ENCODE data around the gene VSIG10L2. TPM values are rescaled to one million over a fixed set of nuclear protein-coding genes. Genes with fewer than 3 reads are reported as not detected.
"Not testable (repeated sequence)": the region's sequence is repeated elsewhere in the genome, so short reads cannot be mapped to it uniquely, and the experiment has no call there.

The VSIG10L2 gene
- polyA plus RNA-seq, 1 donor: not detected

DNA sequence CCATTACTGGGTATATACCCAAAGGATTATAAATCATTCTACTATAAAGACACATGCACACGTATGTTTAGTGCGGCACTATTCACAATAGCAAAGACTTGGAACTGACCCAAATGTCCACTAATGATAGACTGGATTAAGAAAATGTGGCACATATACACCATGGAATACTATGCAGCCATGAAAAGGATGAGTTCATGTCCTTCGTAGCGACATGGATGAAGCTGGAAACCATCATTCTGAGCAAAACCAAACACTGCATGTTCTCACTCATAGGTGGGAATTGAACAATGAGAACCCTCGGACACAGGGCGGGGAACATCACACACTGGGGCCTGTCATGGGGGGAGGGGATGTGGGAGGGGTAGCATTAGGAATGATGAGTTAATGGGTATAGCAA is 40.1 kb downstream of the VSIG10L2 start:
- not testable (repeated sequence) for H3K9me3 ChIP-seq (ENCODE audit: control insufficient read depth, low read depth, low read length); H3K4me1 ChIP-seq (ENCODE audit: control insufficient read depth, insufficient read depth, low read length); H3K27ac ChIP-seq (ENCODE audit: low read length); H3K27me3 ChIP-seq (ENCODE audit: control insufficient read depth, insufficient read depth, low read length); DNase-seq; H3K36me3 ChIP-seq (ENCODE audit: control insufficient read depth, insufficient read depth, low read length); H3K4me3 ChIP-seq (ENCODE audit: low read length)
- WGBS (ENCODE audit: insufficient coverage, low lambda C conversion rate): 100% methylated on average over 2 of the region's 6 CpGs

DNA sequence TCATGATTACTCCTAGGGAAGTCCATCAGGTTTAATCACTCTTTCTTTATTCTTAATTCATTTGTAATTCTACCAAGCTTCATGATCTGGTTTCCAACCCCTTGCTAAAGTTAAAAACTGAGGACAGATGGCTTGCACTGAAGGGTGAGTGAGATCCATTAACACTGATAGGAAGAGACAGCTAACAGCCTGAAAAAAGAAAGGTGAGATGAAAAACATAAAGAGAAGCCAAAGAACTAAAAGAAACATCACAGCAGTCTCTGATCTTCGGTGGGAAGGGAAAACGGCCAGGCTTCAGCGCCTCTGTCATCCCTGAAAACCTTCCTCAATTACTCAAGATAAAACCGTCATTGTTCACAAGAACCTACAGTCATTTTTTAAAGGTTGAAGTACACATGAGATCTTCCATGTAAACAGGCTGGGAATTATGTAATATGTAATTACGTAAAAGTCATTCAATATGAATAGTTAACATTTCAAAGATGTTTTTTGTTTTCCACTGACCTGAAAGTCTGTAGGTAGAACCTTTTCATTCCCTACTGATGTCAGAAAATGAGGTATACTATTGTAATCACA is 41.3 kb downstream of the VSIG10L2 start:
- no peaks in the 10 kb centered on the region for H3K9me3 ChIP-seq (ENCODE audit: control insufficient read depth, low read depth, low read length)
- H3K36me3 ChIP-seq (ENCODE audit: control insufficient read depth, insufficient read depth, low read length): peaks cover 7% of the 10 kb centered on the region
- no peak overlapping the region for H3K27ac ChIP-seq (ENCODE audit: low read length)
- no peaks in the 10 kb centered on the region for H3K4me1 ChIP-seq (ENCODE audit: control insufficient read depth, insufficient read depth, low read length)
- no peak for DNase-seq
- H3K4me3 ChIP-seq (ENCODE audit: low read length): no peak overlapping the region
- no peaks in the 10 kb centered on the region for H3K27me3 ChIP-seq (ENCODE audit: control insufficient read depth, insufficient read depth, low read length)
- 20% methylated on average over 1 of the region's 5 CpGs for WGBS (ENCODE audit: insufficient coverage, low lambda C conversion rate)

DNA sequence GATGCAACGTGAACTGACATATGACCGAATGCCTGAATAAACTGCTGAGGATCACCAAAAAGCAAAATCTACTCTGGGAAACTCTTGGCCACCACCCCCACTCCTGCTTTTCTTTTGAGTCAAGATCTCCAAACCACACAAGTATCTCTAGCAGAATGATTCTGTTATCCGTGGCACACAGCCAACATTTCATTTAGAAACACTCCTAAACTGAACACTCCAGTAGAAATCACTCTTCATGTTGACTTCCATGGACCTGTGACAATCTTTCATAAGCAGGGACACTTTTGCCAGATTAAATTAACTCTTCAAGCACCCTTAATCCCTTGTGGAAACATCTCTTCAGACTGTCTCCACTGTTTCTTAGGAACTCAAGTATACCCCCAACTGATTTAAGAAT is 44.4 kb downstream of the VSIG10L2 start:
- Histone ChIP-seq H3K4me1 (ENCODE audit: control insufficient read depth, insufficient read depth, low read length) (no peaks in the 10 kb centered on the region), H3K9me3 (ENCODE audit: control insufficient read depth, low read depth, low read length) (no peaks in the 10 kb centered on the region), H3K27ac (ENCODE audit: low read length) (no peak overlapping the region), H3K4me3 (ENCODE audit: low read length) (no peak overlapping the region), H3K27me3 (ENCODE audit: control insufficient read depth, insufficient read depth, low read length) (no peaks in the 10 kb centered on the region), H3K36me3 (ENCODE audit: control insufficient read depth, insufficient read depth, low read length) (peaks cover 6% of the 10 kb centered on the region)
- DNase-seq: no peak
- no CpG with 5 or more reads among the region's 3 CpGs for WGBS (ENCODE audit: insufficient coverage, low lambda C conversion rate)

DNA sequence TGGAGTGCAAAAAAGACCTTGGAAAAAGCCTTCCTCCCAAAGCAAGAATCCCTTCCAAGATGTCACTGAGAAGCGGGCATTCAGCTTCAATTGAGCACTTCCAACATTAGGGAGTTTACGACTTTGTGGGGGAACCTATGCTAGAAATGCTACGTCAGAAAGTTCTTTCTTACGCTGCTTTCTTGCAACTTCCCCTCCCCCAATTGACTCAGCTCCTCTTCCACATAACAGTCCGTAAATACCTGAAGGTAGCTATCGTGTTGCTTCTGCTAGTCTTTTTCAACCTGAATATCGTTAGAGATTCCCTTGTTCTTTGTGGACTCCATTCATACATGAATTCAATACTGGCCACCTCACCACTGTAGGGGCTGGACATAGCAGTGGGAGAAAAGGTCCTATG is 47.0 kb downstream of the VSIG10L2 start:
- 100% methylated on average over 1 of the region's 7 CpGs for WGBS (ENCODE audit: insufficient coverage, low lambda C conversion rate)
- peaks cover 9% of the 10 kb centered on the region for H3K36me3 ChIP-seq (ENCODE audit: control insufficient read depth, insufficient read depth, low read length)
- no peak overlapping the region for H3K4me3 ChIP-seq (ENCODE audit: low read length)

DNA sequence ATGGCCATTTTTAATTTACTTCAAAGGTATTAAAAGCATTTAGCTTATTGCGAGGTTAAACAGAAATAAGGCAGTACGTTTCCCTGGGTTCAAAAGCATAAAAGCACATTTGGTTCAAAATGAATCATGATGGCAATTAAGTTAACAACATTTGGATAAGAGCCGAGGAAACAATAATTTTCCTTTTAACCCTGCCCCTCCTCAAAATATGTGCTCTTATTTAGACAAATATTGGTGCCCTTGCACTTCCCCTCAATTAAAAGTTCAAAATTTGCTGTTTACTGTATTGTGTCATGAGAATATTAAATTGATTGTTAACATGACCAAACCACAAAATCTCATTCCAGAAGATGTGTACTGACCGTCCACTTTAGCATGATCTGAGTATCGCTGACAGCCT is 48.7 kb downstream of the VSIG10L2 start:
- WGBS (ENCODE audit: insufficient coverage, low lambda C conversion rate): 60% methylated on average over 1 of the region's 5 CpGs
- Histone ChIP-seq H3K27me3 (ENCODE audit: control insufficient read depth, insufficient read depth, low read length) (no peaks in the 10 kb centered on the region), H3K27ac (ENCODE audit: low read length) (no peak overlapping the region), H3K36me3 (ENCODE audit: control insufficient read depth, insufficient read depth, low read length) (peaks cover 16% of the 10 kb centered on the region), H3K9me3 (ENCODE audit: control insufficient read depth, low read depth, low read length) (no peaks in the 10 kb centered on the region), H3K4me1 (ENCODE audit: control insufficient read depth, insufficient read depth, low read length) (no peaks in the 10 kb centered on the region), H3K4me3 (ENCODE audit: low read length) (no peak overlapping the region)
- DNase-seq: no peak

More for the DNA sequence above, 47.0 kb downstream of the VSIG10L2 start:
- H3K27me3 ChIP-seq (ENCODE audit: control insufficient read depth, insufficient read depth, low read length): no peaks in the 10 kb centered on the region
- DNase-seq: no peak
- no peaks in the 10 kb centered on the region for H3K4me1 ChIP-seq (ENCODE audit: control insufficient read depth, insufficient read depth, low read length)
- H3K9me3 ChIP-seq (ENCODE audit: control insufficient read depth, low read depth, low read length): no peaks in the 10 kb centered on the region
- H3K27ac ChIP-seq (ENCODE audit: low read length): no peak overlapping the region

DNA sequence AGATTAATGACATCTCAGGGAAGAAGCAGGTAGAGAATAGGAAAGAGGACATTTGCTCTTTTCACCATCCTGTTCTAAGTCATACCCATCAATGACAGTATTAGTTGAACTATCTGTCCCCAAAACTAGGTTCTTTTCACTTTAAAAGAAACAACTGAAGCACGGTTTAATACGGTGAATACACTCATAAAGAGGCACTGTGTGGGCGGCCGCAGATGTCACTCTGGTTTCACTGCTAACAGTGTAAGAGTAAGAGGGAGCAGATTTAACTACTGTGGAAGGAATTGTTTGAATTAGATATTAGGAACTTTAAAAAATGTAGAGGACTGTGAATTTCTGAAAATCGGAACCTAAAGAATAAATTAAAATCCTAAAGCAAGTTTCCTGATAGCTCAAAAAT is 49.5 kb downstream of the VSIG10L2 start:
- H3K27me3 ChIP-seq (ENCODE audit: control insufficient read depth, insufficient read depth, low read length): no peaks in the 10 kb centered on the region
- no peak for DNase-seq
- H3K4me3 ChIP-seq (ENCODE audit: low read length): no peak overlapping the region
- H3K36me3 ChIP-seq (ENCODE audit: control insufficient read depth, insufficient read depth, low read length): peaks cover 16% of the 10 kb centered on the region
- H3K4me1 ChIP-seq (ENCODE audit: control insufficient read depth, insufficient read depth, low read length): no peaks in the 10 kb centered on the region
- H3K27ac ChIP-seq (ENCODE audit: low read length): no peak overlapping the region
- no peaks in the 10 kb centered on the region for H3K9me3 ChIP-seq (ENCODE audit: control insufficient read depth, low read depth, low read length)
- 91% methylated on average over 3 of the region's 5 CpGs for WGBS (ENCODE audit: insufficient coverage, low lambda C conversion rate)

DNA sequence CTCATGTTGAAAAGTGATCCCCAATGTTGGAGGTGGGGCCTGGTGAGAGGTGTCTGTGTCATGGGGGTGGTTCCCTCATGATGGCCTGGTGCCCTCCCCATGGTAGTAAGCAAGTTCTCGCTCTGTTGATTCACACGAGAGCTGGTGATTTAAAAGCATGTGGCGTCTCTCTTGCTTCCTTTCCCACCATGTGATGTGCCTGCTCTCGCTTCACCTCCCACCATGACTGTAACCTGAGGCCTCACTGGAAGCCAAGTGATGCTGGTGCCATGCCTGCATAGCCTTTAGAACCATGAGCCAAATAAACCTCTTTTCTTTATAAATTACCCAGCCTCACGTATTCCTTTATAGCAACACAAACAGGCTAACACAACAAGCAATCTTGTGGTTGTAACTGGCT is 52.4 kb downstream of the VSIG10L2 start:
- peaks cover 25% of the 10 kb centered on the region for H3K36me3 ChIP-seq (ENCODE audit: control insufficient read depth, insufficient read depth, low read length)
- no peaks in the 10 kb centered on the region for H3K4me1 ChIP-seq (ENCODE audit: control insufficient read depth, insufficient read depth, low read length)
- WGBS (ENCODE audit: insufficient coverage, low lambda C conversion rate): no CpG with 5 or more reads among the region's 5 CpGs
- no peaks in the 10 kb centered on the region for H3K27me3 ChIP-seq (ENCODE audit: control insufficient read depth, insufficient read depth, low read length)
- no peak overlapping the region for H3K27ac ChIP-seq (ENCODE audit: low read length)
- no peaks in the 10 kb centered on the region for H3K9me3 ChIP-seq (ENCODE audit: control insufficient read depth, low read depth, low read length)
- H3K4me3 ChIP-seq (ENCODE audit: low read length): no peak overlapping the region
- no peak for DNase-seq

DNA sequence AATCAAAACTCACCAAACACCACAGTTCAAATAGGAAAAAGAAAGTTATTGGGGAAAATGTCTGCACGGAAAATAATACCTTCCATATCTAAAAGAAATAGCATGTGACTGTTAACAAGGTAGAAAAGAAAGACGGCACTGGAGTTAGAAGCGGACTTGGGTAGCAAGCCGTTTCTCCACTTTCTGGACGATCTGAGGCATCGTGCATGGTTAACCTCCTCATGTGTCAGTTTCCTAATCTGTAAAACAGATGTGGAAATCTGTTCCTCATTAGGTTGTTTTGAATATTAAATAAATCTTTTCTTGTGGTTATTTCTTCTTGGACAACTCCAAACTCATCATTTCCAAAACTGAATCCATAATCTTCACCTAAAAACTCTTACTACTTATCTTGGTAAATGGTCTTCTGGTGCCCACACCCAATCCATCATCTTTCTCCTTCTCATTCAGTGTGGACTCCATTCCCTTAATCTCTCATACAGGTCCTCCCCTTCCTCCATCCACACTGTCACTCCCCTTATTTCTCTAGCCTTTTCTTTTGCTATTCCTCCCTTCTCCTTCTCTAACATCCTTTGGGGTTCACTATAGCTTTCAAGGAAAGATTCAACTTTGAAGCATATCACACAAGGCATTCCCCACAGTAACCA is 53.5 kb downstream of the VSIG10L2 start:
- Histone ChIP-seq H3K4me3 (ENCODE audit: low read length) (no peak overlapping the region), H3K36me3 (ENCODE audit: control insufficient read depth, insufficient read depth, low read length) (peaks cover 27% of the 10 kb centered on the region), H3K9me3 (ENCODE audit: control insufficient read depth, low read depth, low read length) (no peaks in the 10 kb centered on the region), H3K27me3 (ENCODE audit: control insufficient read depth, insufficient read depth, low read length) (no peaks in the 10 kb centered on the region), H3K4me1 (ENCODE audit: control insufficient read depth, insufficient read depth, low read length) (no peaks in the 10 kb centered on the region), H3K27ac (ENCODE audit: low read length) (no peak overlapping the region)
- WGBS (ENCODE audit: insufficient coverage, low lambda C conversion rate): 83% methylated on average over 1 of the region's 6 CpGs
- DNase-seq: no peak

DNA sequence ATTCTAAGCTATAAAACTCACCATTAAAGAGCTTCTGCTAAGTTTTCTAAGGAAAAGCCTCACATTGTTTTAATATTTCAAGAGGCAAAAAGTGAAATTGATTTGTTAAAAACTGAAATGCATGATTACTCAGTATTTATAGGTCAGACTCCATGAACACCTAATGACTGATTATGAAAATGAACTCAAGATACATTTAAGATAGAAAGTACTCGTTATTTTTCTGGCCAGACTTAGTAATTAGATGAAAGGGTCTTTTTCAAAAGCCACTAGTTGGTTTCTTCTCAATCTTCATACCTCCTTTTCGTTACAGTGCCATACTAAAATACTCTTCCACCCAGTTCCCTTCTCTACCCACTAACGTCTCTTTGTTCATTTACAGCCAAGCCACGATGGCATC is 56.3 kb downstream of the VSIG10L2 start:
- Histone ChIP-seq H3K4me3 (ENCODE audit: low read length) (no peak overlapping the region), H3K9me3 (ENCODE audit: control insufficient read depth, low read depth, low read length) (no peaks in the 10 kb centered on the region), H3K4me1 (ENCODE audit: control insufficient read depth, insufficient read depth, low read length) (no peaks in the 10 kb centered on the region), H3K36me3 (ENCODE audit: control insufficient read depth, insufficient read depth, low read length) (peaks cover 24% of the 10 kb centered on the region), H3K27me3 (ENCODE audit: control insufficient read depth, insufficient read depth, low read length) (no peaks in the 10 kb centered on the region), H3K27ac (ENCODE audit: low read length) (no peak overlapping the region)
- DNase-seq: no peak
- 92% methylated on average over 2 of the region's 4 CpGs for WGBS (ENCODE audit: insufficient coverage, low lambda C conversion rate)
